ENCODE data around the gene OAT. TPM values are rescaled to one million over a fixed set of nuclear protein-coding genes. Genes with fewer than 3 reads are reported as not detected.

The OAT gene
- total and polyA plus RNA-seq, 2 of the 4 experiments (the other 2 are of a cell fraction), result 110 to 152 TPM

DNA sequence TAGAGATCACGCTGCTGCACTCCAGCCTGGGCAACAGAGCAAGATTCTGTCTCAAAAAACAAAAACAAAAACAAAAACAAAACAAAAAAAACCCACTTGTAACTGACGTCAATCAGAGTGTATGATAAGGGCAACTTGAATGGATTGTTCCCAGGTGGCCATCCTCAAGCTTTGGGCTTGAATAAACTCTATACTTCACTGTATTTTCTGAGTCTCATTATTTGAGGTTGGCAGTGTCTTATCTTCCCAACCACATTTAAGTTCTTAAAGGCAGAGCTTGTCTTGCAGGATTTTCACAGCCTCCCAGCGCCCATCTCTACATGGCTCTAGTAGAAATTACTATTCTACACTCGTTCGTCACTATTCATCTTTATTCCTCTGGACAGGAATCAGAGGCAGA lies 5.1 kb upstream of the OAT start:
- CTCF ChIA-PET, result no interaction called here
- intact Hi-C loops (cut with micrococcal nuclease), result no loop called here

More for the DNA sequence above, 5.1 kb upstream of the OAT start:
- no peak overlapping the region for H3K4ac ChIP-seq (ENCODE audit: low read depth, low read length)
- H4K20me1 ChIP-seq (ENCODE audit: insufficient read depth, low read length), result no peaks in the 10 kb centered on the region
- H3K14ac ChIP-seq (replicated peaks; ENCODE audit: low read depth, low read length), result no peak overlapping the region
- no peak overlapping the region for H4K5ac ChIP-seq (ENCODE audit: low read depth, low read length)
- no peaks in the 10 kb centered on the region for H3K4me1 ChIP-seq (ENCODE audit: control insufficient read depth, insufficient read depth, low read length)
- no peak overlapping the region for H4K8ac ChIP-seq (ENCODE audit: low read depth in 2 of 2, low read length in 2 of 2)
- no peak overlapping the region for H3K23ac ChIP-seq (ENCODE audit: low read depth, low read length)
- no CpG with 5 or more reads among the region's 5 CpGs for WGBS, 2 experiments (ENCODE audit: extremely low coverage in 2 of 2, insufficient read length in 1 of 2)
- H3K9ac ChIP-seq (ENCODE audit: low read depth, low read length), result no peak overlapping the region
- no peak for DNase-seq
- no peak overlapping the region for H2BK120ac ChIP-seq (ENCODE audit: low read depth, low read length)
- no peak overlapping the region for H4K91ac ChIP-seq (ENCODE audit: insufficient read depth, low read depth, low read length)
- TF ChIP-seq CTCF (conservative IDR thresholded peaks at IDR 0.05; ENCODE audit: low read depth, low read length) (no peak), MXI1 (IDR thresholded peaks at IDR 0.05; ENCODE audit: borderline replicate concordance, low read depth, low read length) (no peak), CEBPB (IDR thresholded peaks at IDR 0.05; ENCODE audit: low read depth, low read length) (no peak), BHLHE40 (IDR thresholded peaks at IDR 0.05; ENCODE audit: low read depth, low read length) (no peak), RCOR1 (IDR thresholded peaks at IDR 0.05; ENCODE audit: insufficient replicate concordance, low read length) (no peak), NFE2L2 (IDR thresholded peaks at IDR 0.05; ENCODE audit: low read depth, low read length) (no peak), POLR2A (IDR thresholded peaks at IDR 0.05; ENCODE audit: low read depth, low read length) (no peak), MAZ (IDR thresholded peaks at IDR 0.05; ENCODE audit: borderline replicate concordance, low read depth, low read length) (no peak), RAD21 (IDR thresholded peaks at IDR 0.05; ENCODE audit: low read length) (no peak), ELK1 (IDR thresholded peaks at IDR 0.05; ENCODE audit: borderline replicate concordance, low read depth, low read length) (no peak), CHD1 (IDR thresholded peaks at IDR 0.05; ENCODE audit: low read depth, low read length) (no peak), SMC3 (IDR thresholded peaks at IDR 0.05; ENCODE audit: low read depth, low read length) (no peak), RFX5 (IDR thresholded peaks at IDR 0.05; ENCODE audit: low read depth, low read length) (no peak), MAFK (IDR thresholded peaks at IDR 0.05; ENCODE audit: low read depth, low read length) (no peak), FOS (IDR thresholded peaks at IDR 0.05; ENCODE audit: low read depth, low read length) (no peak)
- TF ChIP-seq, protein P1, sequence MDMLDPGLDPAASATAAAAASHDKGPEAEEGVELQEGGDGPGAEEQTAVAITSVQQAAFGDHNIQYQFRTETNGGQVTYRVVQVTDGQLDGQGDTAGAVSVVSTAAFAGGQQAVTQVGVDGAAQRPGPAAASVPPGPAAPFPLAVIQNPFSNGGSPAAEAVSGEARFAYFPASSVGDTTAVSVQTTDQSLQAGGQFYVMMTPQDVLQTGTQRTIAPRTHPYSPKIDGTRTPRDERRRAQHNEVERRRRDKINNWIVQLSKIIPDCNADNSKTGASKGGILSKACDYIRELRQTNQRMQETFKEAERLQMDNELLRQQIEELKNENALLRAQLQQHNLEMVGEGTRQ (IDR thresholded peaks at IDR 0.05; ENCODE audit: low read depth, low read length), result no peak
- H3K27ac ChIP-seq (ENCODE audit: insufficient read depth, low read length), result no peak overlapping the region
- no peaks in the 10 kb centered on the region for H3K36me3 ChIP-seq (ENCODE audit: control insufficient read depth, insufficient read depth, low read length)
- H2AK9ac ChIP-seq (replicated peaks; ENCODE audit: low read depth, low read length, poor library complexity), result no peak overlapping the region
- no peak overlapping the region for H3K18ac ChIP-seq (ENCODE audit: low read depth, low read length)
- no peaks in the 10 kb centered on the region; the same call in 1 of the 2 replicates for H3K9me1 ChIP-seq (ENCODE audit: insufficient read depth, low read length)
- dilution Hi-C loops (cut with HindIII; ENCODE audit: low sequenced_read_pairs, unreplicated experiment), result no loop called here
- no peak overlapping the region for H3K4me2 ChIP-seq (ENCODE audit: low read depth, low read length)
- no peak overlapping the region for H2AFZ ChIP-seq (replicated peaks; ENCODE audit: low read length, poor library complexity)
- H2BK20ac ChIP-seq (ENCODE audit: low read depth, low read length), result no peak overlapping the region
- no peaks in the 10 kb centered on the region for H3K9me3 ChIP-seq (ENCODE audit: control insufficient read depth, insufficient read depth, low read length)
- BruUV-seq (replicated peaks), result no TSS peak
- no peak overlapping the region for H2AK5ac ChIP-seq (ENCODE audit: low read depth, low read length)
- H3K4me3 ChIP-seq (ENCODE audit: insufficient read depth, low read depth, low read length), result no peak overlapping the region
- H2BK15ac ChIP-seq (ENCODE audit: low read depth, low read length), result no peak overlapping the region
- in situ Hi-C loops (cut with MboI; ENCODE audit: low sequenced_read_pairs), result no loop called here
- H3K27me3 ChIP-seq (ENCODE audit: control insufficient read depth, insufficient read depth, low read length), result peaks cover 21% of the 10 kb centered on the region
- H3K79me1 ChIP-seq (ENCODE audit: low read depth in 1 of 2, low read length in 2 of 2), result no peaks in the 10 kb centered on the region
- H2BK5ac ChIP-seq (ENCODE audit: low read depth, low read length, poor library complexity, severe bottlenecking), result no peak overlapping the region
- no peak for ATAC-seq (ENCODE audit: low read depth)
- H3K56ac ChIP-seq (ENCODE audit: extremely low read depth, insufficient read depth, low read length), result no peak overlapping the region
- POLR2A ChIA-PET (ENCODE audit: unreplicated experiment), result no interaction called here
